HG03571 (cell line): Measurements from ENCODE around the gene ZPLD1.

Source experiments
- ATAC-seq: cut with Tn5 transposase; IDR thresholded peaks from one replicate; pipeline ENCODE4 v1.9.1; 2021; ENCODE audit not compliant: unreplicated experiment

ZPLD1 gene

GRCh38 chr3:102434715-102435114 is at the start of gene ZPLD1:
Gene ZPLD1, plus strand, starts transcription at chr3:102435015. Its CDS starts 3,473 bp downstream, at chr3:102438488.
- no peak for ATAC-seq

- ATAC-seq = no peak
Measured at GRCh38 chr3:102390171-102390864, 44.5 kb upstream of the ZPLD1 start.

- no peak for ATAC-seq
Measured at GRCh38 chr3:102390916-102391315, 43.9 kb upstream of the ZPLD1 start.

- ATAC-seq = no peak
Measured at GRCh38 chr3:102391491-102391890, 43.3 kb upstream of the ZPLD1 start.

- no peak for ATAC-seq
Measured at GRCh38 chr3:102394517-102394916, 40.3 kb upstream of the ZPLD1 start.

GRCh38 chr3:102398176-102398575 is 36.6 kb upstream of the ZPLD1 start:
- ATAC-seq = no peak

- no peak for ATAC-seq
Measured at GRCh38 chr3:102398666-102399065, 36.1 kb upstream of the ZPLD1 start.

GRCh38 chr3:102400142-102400541 is 34.7 kb upstream of the ZPLD1 start:
- ATAC-seq = no peak

- ATAC-seq = no peak
Measured at GRCh38 chr3:102400766-102401165, 34.0 kb upstream of the ZPLD1 start.

- no peak for ATAC-seq
Measured at GRCh38 chr3:102410616-102411015, 24.2 kb upstream of the ZPLD1 start.

GRCh38 chr3:102415553-102415952 is 19.3 kb upstream of the ZPLD1 start:
- no peak for ATAC-seq

GRCh38 chr3:102419786-102420185 is 15.0 kb upstream of the ZPLD1 start:
- no peak for ATAC-seq

GRCh38 chr3:102441832-102442231 is 7.0 kb downstream of the ZPLD1 start:
- no peak for ATAC-seq

- no peak for ATAC-seq
Measured at GRCh38 chr3:102443021-102443420, 8.2 kb downstream of the ZPLD1 start.

- no peak for ATAC-seq
Measured at GRCh38 chr3:102444101-102444500, 9.3 kb downstream of the ZPLD1 start.

- ATAC-seq = no peak
Measured at GRCh38 chr3:102447272-102447671, 12.5 kb downstream of the ZPLD1 start.

GRCh38 chr3:102449341-102449740 is 14.5 kb downstream of the ZPLD1 start:
- no peak for ATAC-seq

GRCh38 chr3:102449930-102450329 is 15.1 kb downstream of the ZPLD1 start:
- ATAC-seq = no peak

GRCh38 chr3:102450976-102451375 is 16.2 kb downstream of the ZPLD1 start:
- no peak for ATAC-seq

GRCh38 chr3:102451543-102451942 is 16.7 kb downstream of the ZPLD1 start:
- ATAC-seq = no peak

- ATAC-seq = no peak
Measured at GRCh38 chr3:102454181-102454580, 19.4 kb downstream of the ZPLD1 start.

- ATAC-seq = no peak
Measured at GRCh38 chr3:102457644-102458043, 22.8 kb downstream of the ZPLD1 start.

- no peak for ATAC-seq
Measured at GRCh38 chr3:102460579-102460978, 25.8 kb downstream of the ZPLD1 start.
